ENCODE measurements around the gene ARMH4.

Gene ARMH4

GRCh38 chr14:58100735-58101368, 51.2 kb downstream of the ARMH4 start:
- DNase-seq (ENCODE audit: low spot score) = no peak

DNA sequence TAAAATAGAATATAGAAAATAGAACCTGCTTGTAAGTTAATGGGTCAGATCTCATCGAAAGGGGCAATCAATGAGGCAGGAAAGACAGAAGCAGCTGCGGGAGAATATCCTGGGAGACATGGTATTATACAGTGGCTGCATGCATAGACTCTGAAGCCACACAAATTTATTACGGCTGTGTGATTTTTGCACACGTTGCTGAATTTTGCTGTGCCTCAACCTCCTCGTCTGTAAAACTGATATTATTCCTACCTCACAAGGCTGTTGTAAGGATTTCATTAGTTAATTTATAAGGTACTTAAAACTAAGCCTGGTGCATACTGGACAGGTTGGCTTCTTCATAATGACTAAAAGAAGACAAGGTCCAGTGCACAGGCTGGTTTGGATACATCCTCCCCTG, 52.3 kb downstream of the ARMH4 start:
- no peak for DNase-seq (ENCODE audit: low spot score)
- no peak for FAIRE-seq

More at GRCh38 chr14:58100735-58101368, 51.2 kb downstream of the ARMH4 start:
- peak; percentile 91 for FAIRE-seq

GRCh38 chr14:58098507-58098906, 53.5 kb downstream of the ARMH4 start:
- DNase-seq (ENCODE audit: low spot score) (no peak), FAIRE-seq (no peak)

DNA sequence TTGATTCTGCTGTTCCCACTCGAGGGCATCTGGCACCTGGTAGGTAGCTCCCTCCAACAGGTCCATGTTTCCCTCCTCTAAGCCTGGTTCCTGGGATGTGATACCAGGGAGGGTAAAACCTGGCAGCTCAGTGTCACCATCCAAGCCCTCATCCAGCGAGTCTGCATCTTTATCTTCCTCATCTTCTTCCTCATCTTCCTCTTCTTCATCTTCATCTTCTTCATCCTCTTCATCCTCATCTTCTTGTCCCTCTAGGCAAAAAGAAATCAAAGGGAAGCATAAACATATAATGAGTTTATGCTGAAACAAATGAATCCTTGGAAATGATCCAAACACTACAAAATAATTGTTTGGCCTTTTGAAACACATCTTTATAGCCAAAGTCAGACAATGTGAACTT, 55.3 kb downstream of the ARMH4 start:
- FAIRE-seq (no peak), DNase-seq (ENCODE audit: low spot score) (no peak)

DNA sequence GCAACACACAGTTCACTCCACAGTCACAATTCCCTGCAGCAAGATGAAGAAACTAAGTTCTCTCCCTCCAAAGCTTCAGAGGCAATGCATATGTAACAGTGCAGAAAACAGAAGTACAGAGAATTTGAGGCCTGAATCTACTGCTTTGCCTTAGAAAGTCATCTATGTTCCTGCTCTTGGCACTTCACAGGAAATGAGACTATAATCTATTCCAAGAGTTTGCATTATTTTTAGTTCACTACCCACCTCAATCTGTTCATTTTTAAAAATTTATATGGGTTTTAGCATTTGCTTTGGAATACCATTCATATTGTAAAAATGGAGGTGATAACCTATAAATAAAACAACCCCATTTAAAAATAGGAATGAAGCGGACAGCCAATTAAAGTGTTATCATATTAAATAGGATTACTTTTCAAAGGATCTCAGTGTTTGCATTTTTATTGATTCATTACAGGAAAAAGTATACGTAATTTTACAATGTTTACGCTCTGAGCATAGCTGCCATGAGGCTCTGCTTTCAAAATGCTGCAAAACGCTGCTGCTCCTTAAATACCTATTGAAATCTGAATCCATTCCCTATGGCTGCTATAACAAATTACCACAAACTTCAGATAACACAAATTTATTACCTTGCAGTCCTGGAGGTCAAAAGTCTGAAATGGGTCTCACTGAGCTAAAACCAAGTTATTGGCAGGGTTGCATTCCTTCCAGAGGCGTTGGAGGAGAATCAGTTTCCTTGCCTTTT, 60.0 kb downstream of the ARMH4 start:
- peak; percentile 55 for FAIRE-seq
- DNase-seq (ENCODE audit: low spot score) = no peak

DNA sequence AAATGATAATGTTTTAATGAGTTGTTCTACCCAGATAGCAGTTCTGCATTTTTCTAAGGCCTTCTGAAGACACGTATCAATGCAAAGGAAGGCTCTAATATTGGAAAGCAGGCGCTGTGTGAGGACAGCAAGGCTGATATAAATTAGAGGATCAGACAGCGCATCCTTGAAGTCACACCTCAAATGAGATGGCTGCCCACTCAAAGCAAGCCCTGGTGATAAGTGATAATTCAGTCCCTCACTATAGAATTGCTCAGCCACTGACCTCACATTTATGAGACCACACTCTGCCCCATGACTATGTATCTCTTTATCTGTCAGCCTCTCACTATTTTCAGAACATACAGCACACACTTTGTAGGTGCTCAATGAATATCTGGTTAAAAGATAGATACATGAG, 62.4 kb downstream of the ARMH4 start:
- no peak for DNase-seq (ENCODE audit: low spot score)
- FAIRE-seq = no peak

DNA sequence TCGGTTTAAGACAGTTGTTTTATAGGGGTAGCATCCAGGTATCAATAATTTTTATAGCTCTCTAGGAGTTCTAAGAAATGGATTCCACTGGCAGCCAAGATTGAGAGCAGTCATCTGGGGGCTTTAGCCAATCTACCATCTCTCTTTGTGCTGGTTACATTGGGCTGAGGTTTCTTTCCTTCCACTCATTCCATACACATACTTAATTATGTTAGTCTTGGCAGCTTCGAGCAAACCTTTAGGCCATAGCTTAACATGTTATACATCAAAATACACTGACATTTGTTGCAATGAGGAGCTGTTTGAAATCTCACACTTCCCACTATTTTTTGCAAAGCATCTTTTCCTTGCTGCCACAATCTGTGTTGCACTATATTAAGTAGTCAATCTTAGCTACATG, 63.1 kb downstream of the ARMH4 start:
- peak; percentile 68 for FAIRE-seq
- DNase-seq (ENCODE audit: low spot score) = no peak

- no peak for FAIRE-seq
These were observed 66.1 kb downstream of the ARMH4 start for GRCh38 chr14:58085877-58086276.

GRCh38 chr14:58082491-58083098, 69.4 kb downstream of the ARMH4 start:
- FAIRE-seq = peak; percentile 74

More at GRCh38 chr14:58085877-58086276, 66.1 kb downstream of the ARMH4 start:
- no peak for DNase-seq (ENCODE audit: low spot score)

GRCh38 chr14:58082011-58082410, 70.0 kb downstream of the ARMH4 start:
- no peak for FAIRE-seq
- DNase-seq (ENCODE audit: low spot score) = no peak

More at GRCh38 chr14:58082491-58083098, 69.4 kb downstream of the ARMH4 start:
- DNase-seq (ENCODE audit: low spot score) = peak; percentile 91

DNA sequence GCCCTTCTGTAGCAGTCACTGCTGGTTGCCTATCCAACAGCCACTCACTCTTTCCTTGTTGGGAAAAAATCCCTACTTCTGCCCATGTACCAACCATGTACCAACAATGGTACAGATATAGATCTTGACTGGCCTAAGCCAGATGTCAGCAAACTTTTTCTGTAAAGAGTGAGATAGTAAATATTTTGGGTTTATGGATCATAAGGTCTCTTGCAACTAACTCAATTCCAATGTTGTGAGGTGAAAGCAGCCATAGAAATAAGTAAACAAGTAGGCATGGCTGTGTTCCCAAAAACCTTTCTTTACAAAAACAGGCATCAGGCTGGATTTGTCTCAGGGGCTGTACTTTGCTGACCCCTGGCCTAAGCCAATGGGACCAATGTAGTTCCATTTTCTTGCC, 73.5 kb downstream of the ARMH4 start:
- DNase-seq (ENCODE audit: low spot score) (no peak), FAIRE-seq (no peak)

DNA sequence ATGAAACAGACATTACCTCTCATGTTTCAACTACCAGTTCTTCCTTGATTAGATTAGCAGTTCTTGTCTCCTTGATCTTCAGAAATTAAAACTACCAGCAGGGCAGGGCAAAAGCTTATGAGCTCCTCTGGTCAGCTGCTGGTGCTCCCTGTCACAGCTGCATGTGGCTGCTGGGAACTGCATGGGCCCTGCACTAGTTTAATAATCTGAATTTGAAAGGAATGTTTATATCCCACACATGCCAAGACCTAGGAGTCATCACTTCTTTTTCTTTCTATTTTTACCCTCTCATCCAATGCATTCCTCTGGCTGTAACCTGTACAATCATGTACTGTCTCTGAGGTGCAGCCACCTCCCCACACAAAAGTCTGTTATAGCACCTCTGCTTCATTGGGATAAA, 73.9 kb downstream of the ARMH4 start:
- DNase-seq (ENCODE audit: low spot score) = peak; percentile 88
- peak; percentile 96 for FAIRE-seq

DNA sequence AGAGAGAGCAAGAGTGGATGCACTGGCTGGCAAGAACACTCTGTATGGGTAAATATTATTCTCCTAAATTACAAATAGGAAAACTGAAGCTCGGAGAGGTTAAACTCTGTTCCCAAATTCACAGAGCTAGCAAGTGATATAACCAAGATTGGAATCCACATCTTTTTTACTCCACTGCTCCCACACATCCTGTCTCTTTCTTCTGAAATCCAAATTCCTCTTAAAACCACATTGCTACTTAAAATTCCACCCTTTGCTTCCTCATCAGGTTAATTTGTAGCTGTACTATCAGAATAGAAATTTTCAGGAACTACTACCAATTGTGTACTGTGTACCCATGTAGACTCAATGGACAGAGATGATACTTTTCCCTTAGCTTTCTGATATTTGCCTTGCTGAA, 74.4 kb downstream of the ARMH4 start:
- FAIRE-seq = no peak

GRCh38 chr14:58073516-58073915, 78.5 kb downstream of the ARMH4 start:
- FAIRE-seq = peak; percentile 70
- no peak for DNase-seq (ENCODE audit: low spot score)

More for the DNA sequence above, 74.4 kb downstream of the ARMH4 start:
- DNase-seq (ENCODE audit: low spot score) = peak; percentile 22

- DNase-seq (ENCODE audit: low spot score) (peak; percentile 84), FAIRE-seq (peak; percentile 88)
These were observed 79.5 kb downstream of the ARMH4 start for GRCh38 chr14:58072288-58073071.

GRCh38 chr14:58071341-58071740, 80.7 kb downstream of the ARMH4 start:
- DNase-seq (ENCODE audit: low spot score) (no peak), FAIRE-seq (no peak)

- no peak for DNase-seq (ENCODE audit: low spot score)
- FAIRE-seq = peak; percentile 93
These were observed 83.7 kb downstream of the ARMH4 start for GRCh38 chr14:58068306-58068705.

DNA sequence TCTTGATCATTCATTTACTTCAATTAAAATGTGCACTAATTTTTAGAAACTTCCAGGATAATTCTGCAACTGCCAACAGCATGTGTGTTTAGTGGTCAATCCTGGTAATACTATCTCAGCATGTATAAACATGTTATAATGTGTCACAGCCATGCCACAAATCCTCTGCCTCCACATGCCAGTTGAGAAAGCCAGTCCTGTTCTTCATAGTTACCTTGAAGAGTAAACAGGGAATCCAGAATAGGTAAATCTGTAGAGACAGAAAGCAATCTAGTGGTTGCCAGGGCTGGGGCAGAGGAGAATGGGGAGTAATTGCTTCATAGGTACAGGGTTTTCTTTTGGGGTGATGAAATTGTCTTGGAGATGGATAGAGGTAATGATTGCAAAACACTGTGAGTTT, 85.9 kb downstream of the ARMH4 start:
- DNase-seq (ENCODE audit: low spot score) (no peak), FAIRE-seq (no peak)

DNA sequence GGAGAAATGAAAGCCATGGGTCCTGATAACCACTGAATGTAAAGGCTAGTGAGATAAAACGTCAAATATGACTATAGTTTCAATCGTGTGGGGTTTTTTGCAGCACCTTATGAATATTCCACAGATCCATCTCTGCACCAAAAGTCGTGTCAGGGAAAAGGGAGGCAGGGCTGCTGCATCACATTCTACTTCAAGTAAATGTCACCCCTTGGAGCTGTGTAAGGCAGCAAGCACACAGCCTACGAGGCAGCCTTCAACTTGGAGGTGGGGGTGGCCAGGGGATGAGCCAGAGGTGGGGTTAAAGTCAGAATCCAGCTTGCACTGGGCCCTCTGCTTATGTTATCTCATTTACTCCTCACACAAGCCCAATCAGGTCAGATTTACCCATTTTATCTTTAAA, 90.4 kb downstream of the ARMH4 start:
- FAIRE-seq = no peak
- DNase-seq (ENCODE audit: low spot score) = no peak

GRCh38 chr14:58060898-58061297, 91.1 kb downstream of the ARMH4 start:
- FAIRE-seq (no peak), DNase-seq (ENCODE audit: low spot score) (no peak)

DNA sequence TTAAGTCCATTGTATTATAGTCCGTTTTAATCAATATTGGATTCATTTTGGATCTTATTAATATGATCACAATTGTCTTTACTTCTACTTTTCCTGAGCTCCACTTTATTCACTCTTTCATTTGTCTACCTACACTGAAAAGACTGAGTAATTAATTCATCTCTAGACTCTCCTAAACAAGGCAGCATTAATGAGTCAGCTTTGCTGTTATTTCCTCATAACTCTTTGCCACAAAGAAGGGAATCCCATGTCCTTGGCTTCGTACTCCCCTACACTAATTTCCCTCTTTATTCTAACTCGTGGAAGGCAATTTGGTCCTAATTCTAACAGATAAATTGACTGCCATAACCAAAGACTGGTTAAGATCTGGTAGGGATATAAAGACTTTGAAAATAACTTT, 91.9 kb downstream of the ARMH4 start:
- DNase-seq (ENCODE audit: low spot score) (peak; percentile 22), FAIRE-seq (peak; percentile 58)

DNA sequence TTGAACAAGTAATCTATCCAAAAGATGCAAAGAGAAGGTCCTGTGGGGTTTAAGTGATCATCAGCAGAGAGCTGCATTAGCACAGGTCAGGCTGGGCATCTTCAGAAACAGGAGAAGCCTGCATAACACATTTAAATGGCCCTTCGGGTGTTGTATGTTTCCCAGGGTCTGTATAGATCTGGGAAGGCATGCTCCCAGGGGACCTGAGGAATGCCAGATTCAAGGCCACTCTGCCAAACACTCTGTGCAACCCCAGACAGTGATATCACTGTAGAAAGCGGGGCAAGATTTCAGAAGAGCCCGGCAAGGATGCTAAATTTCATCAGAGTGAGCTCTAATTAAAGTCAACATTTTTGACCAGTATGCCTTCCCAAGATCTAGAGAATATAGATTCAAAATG, 92.9 kb downstream of the ARMH4 start:
- DNase-seq (ENCODE audit: low spot score) = peak; percentile 24
- no peak for FAIRE-seq

Data from urothelium cell line (cell line).